Measurements from ENCODE around the gene ADK.
"Not testable (repeated sequence)": the region's sequence is repeated elsewhere in the genome, so short reads cannot be mapped to it uniquely, and the experiment has no call there.

Gene ADK

GRCh38 chr10:74539317-74539716, 388.3 kb downstream of the ADK start:
- DNase-seq (ENCODE audit: low read depth in 3 of 3, low spot score in 1 of 3), result no peak

GRCh38 chr10:74541375-74541774, 390.4 kb downstream of the ADK start:
- no peak for DNase-seq (ENCODE audit: low read depth in 3 of 3, low spot score in 1 of 3)

GRCh38 chr10:74542077-74542476, 391.1 kb downstream of the ADK start:
- DNase-seq (ENCODE audit: low read depth in 3 of 3, low spot score in 1 of 3), result no peak

- no peak for DNase-seq (ENCODE audit: low read depth in 3 of 3, low spot score in 1 of 3)
Measured at GRCh38 chr10:74543276-74543675, 392.3 kb downstream of the ADK start.

- no peak for DNase-seq (ENCODE audit: low read depth in 3 of 3, low spot score in 1 of 3)
Measured at GRCh38 chr10:74544106-74544505, 393.1 kb downstream of the ADK start.

GRCh38 chr10:74548676-74549075, 397.7 kb downstream of the ADK start:
- no peak for DNase-seq (ENCODE audit: low read depth in 3 of 3, low spot score in 1 of 3)

GRCh38 chr10:74556072-74556705, 405.2 kb downstream of the ADK start:
- DNase-seq (ENCODE audit: low read depth in 3 of 3, low spot score in 1 of 3), result no peak

GRCh38 chr10:74557098-74557497, 406.1 kb downstream of the ADK start:
- DNase-seq (ENCODE audit: low read depth in 3 of 3, low spot score in 1 of 3), result no peak

- no peak for DNase-seq (ENCODE audit: low read depth in 3 of 3, low spot score in 1 of 3)
Measured at GRCh38 chr10:74558403-74558802, 407.4 kb downstream of the ADK start.

GRCh38 chr10:74558897-74559296, 407.9 kb downstream of the ADK start:
- DNase-seq (ENCODE audit: low read depth in 3 of 3, low spot score in 1 of 3), result no peak

- DNase-seq (ENCODE audit: low read depth in 3 of 3, low spot score in 1 of 3), result not testable (repeated sequence)
Measured at GRCh38 chr10:74568896-74569295, 417.9 kb downstream of the ADK start.

- not testable (repeated sequence) for DNase-seq (ENCODE audit: low read depth in 3 of 3, low spot score in 1 of 3)
Measured at GRCh38 chr10:74573497-74573896, 422.5 kb downstream of the ADK start.

- DNase-seq (ENCODE audit: low read depth in 3 of 3, low spot score in 1 of 3), result no peak
Measured at GRCh38 chr10:74575191-74575720, 424.2 kb downstream of the ADK start.

GRCh38 chr10:74575912-74576311, 424.9 kb downstream of the ADK start:
- no peak for DNase-seq (ENCODE audit: low read depth in 3 of 3, low spot score in 1 of 3)

GRCh38 chr10:74576586-74576985, 425.6 kb downstream of the ADK start:
- no peak for DNase-seq (ENCODE audit: low read depth in 3 of 3, low spot score in 1 of 3)

- DNase-seq (ENCODE audit: low read depth in 3 of 3, low spot score in 1 of 3), result not testable (repeated sequence)
Measured at GRCh38 chr10:74580438-74580837, 429.4 kb downstream of the ADK start.

GRCh38 chr10:74582566-74582965, 431.5 kb downstream of the ADK start:
- DNase-seq (ENCODE audit: low read depth in 3 of 3, low spot score in 1 of 3), result no peak

- peak in 1 of 3 donors; percentile 10 for DNase-seq (ENCODE audit: low read depth in 3 of 3, low spot score in 1 of 3)
Measured at GRCh38 chr10:74585231-74586087, 434.4 kb downstream of the ADK start.

GRCh38 chr10:74586088-74586585, 435.1 kb downstream of the ADK start:
- DNase-seq (ENCODE audit: low read depth in 3 of 3, low spot score in 1 of 3), result no peak

- no peak for DNase-seq (ENCODE audit: low read depth in 3 of 3, low spot score in 1 of 3)
Measured at GRCh38 chr10:74587109-74587854, 436.3 kb downstream of the ADK start.

GRCh38 chr10:74589226-74589673, 438.2 kb downstream of the ADK start:
- DNase-seq (ENCODE audit: low read depth in 3 of 3, low spot score in 1 of 3), result peak; percentile 55 to 73 (median 72)

Measured in stimulated activated CD4-positive, alpha-beta T cell treated with anti-CD3 and anti-CD28 coated beads, TNF-alpha, amount 100 ng/mL, for 1 hour (primary cell).